ENCODE data around the gene PCAT6.

The PCAT6 gene

GRCh38 chr1:202858789-202859414, 48.1 kb downstream of the PCAT6 start:
- no peak overlapping the region for H3K9ac ChIP-seq

GRCh38 chr1:202860744-202861419, 50.1 kb downstream of the PCAT6 start:
- Histone ChIP-seq H3K4me1 (no peaks in the 10 kb centered on the region), H3K9ac (no peak overlapping the region), H3K4me2 (ENCODE audit: low read length) (peak overlapping the region; percentile 99), H3K36me3 (ENCODE audit: control insufficient read depth, insufficient read depth, low read length) (no peaks in the 10 kb centered on the region), H3K27me3 (ENCODE audit: control insufficient read depth, insufficient read depth, low read length) (no peaks in the 10 kb centered on the region), H3K79me2 (no peaks in the 10 kb centered on the region), H3K4me3 (ENCODE audit: low read depth, low read length) (peak overlapping the region; percentile 67), H3K27ac (no peak overlapping the region), H3K9me3 (ENCODE audit: control insufficient read depth, low read length) (no peaks in the 10 kb centered on the region), H2AFZ (peak overlapping the region; percentile 77)
- no peak for TF ChIP-seq CTCF (IDR thresholded peaks at IDR 0.05)

More at GRCh38 chr1:202858789-202859414, 48.1 kb downstream of the PCAT6 start:
- Histone ChIP-seq H3K4me1 (no peaks in the 10 kb centered on the region), H3K4me3 (ENCODE audit: low read depth, low read length) (no peak overlapping the region), H3K9me3 (ENCODE audit: control insufficient read depth, low read length) (no peaks in the 10 kb centered on the region), H3K27ac (no peak overlapping the region), H2AFZ (no peak overlapping the region), H3K4me2 (ENCODE audit: low read length) (no peak overlapping the region), H3K27me3 (ENCODE audit: control insufficient read depth, insufficient read depth, low read length) (no peaks in the 10 kb centered on the region), H3K79me2 (no peaks in the 10 kb centered on the region), H3K36me3 (ENCODE audit: control insufficient read depth, insufficient read depth, low read length) (no peaks in the 10 kb centered on the region)
- no peak for TF ChIP-seq CTCF (IDR thresholded peaks at IDR 0.05)
